ENCODE data around the gene GKAP1. TPM values are rescaled to one million over a fixed set of nuclear protein-coding genes. Genes with fewer than 3 reads are reported as not detected.

Gene GKAP1
- total RNA-seq, 2 experiments from 2014 or later: 3.9 to 4.4 TPM

DNA sequence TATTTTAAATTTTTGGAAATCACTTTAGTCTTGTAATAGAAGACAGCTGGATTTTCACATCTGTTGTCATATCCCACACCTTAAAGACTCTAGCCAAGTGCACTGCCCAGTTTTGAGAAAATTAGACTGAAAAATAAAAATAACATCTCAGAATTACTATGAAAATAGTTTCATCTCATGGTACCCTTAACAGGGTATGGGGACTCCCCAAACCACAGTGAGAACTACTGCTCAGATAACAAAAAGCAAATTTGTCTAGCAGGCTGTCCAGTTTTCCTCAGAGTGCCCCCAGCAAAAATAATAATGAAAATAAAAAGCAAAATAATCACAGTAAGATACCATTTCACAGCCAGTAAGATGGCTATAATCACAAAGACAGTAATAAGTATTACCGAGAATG is 116.3 kb downstream of the GKAP1 start:
- TF ChIP-seq, protein P1, sequence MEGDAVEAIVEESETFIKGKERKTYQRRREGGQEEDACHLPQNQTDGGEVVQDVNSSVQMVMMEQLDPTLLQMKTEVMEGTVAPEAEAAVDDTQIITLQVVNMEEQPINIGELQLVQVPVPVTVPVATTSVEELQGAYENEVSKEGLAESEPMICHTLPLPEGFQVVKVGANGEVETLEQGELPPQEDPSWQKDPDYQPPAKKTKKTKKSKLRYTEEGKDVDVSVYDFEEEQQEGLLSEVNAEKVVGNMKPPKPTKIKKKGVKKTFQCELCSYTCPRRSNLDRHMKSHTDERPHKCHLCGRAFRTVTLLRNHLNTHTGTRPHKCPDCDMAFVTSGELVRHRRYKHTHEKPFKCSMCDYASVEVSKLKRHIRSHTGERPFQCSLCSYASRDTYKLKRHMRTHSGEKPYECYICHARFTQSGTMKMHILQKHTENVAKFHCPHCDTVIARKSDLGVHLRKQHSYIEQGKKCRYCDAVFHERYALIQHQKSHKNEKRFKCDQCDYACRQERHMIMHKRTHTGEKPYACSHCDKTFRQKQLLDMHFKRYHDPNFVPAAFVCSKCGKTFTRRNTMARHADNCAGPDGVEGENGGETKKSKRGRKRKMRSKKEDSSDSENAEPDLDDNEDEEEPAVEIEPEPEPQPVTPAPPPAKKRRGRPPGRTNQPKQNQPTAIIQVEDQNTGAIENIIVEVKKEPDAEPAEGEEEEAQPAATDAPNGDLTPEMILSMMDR (IDR thresholded peaks at IDR 0.05): no peak
- Mint-ChIP-seq H3K27me3 (no peaks in the 10 kb centered on the region), H3K27ac (peak overlapping the region; percentile 61), H3K4me3 (no peak overlapping the region), H3K9me3 (peaks cover 2% of the 10 kb centered on the region), H3K4me1 (ENCODE audit: low read depth) (peaks cover 71% of the 10 kb centered on the region), H3K36me3 (ENCODE audit: low read depth) (peaks cover 36% of the 10 kb centered on the region)
- CTCF ChIA-PET: no interaction called here
- intact Hi-C loops (cut with micrococcal nuclease): loop anchor here (10.0 kb wide), 1 partner anchor 224 kb away; the partner anchor contains the start of gene KIF27
- POLR2A ChIA-PET: interaction anchor here (0.6 kb wide), 1 partner anchor 281 kb away, joined by 3 read pairs; no protein-coding TSS in a partner anchor
- DNase-seq (no peak), ATAC-seq (no peak)

DNA sequence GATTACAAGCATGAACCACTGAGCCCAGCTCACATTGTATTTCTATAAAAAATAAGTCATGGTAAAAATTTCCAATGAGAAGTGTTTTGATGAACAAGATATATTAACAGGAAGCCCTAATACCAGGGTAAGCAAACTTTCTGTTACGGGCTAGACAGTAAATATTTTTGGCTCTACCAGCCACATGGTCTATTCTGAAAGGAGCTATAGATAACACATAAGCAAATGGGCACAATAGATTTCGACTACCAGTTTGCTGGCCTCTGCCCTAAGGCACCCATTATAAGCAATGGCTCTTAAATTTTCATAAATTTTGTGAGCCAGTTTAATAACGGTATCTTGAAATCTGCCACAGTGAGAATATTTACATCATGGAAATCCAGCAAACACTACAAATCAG is 118.0 kb downstream of the GKAP1 start:
- no peaks in the 10 kb centered on the region for H3K27me3 Mint-ChIP-seq

DNA sequence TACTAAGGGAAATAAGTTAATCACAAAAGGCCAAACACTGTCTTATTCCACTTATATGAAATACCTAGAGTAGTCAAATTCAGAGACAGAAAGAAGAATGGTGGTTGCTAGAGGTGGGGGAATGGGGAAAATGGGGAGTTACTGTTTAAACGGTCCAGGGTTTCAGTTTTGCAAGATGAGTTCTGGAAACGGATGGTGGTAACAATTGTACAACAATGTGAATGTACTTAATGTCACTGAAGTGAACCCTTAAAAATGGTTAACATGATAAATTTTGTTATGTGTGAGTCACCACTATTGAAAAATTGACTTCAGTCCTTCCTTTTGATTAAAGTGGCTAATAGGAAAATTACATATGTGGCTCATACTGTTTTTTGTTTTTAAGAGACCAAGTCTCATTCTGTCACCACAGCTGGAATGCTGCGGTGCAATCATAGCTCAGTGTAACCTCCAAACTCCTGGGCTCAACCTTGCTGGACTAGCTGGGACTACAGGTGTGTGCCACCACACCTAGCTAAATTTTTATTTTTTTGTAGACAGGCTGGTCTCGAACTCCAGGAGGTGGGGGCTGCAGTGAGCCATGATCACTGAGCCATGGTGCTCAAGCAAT is 118.5 kb downstream of the GKAP1 start:
- peaks cover 25% of the 10 kb centered on the region for H3K36me3 Mint-ChIP-seq (ENCODE audit: low read depth)
- ATAC-seq (peak; percentile 63), DNase-seq (no peak)
- TF ChIP-seq, protein P1 (IDR thresholded peaks at IDR 0.05): no peak
- peak overlapping the region; percentile 78 for H3K27ac Mint-ChIP-seq
- intact Hi-C loops (cut with micrococcal nuclease): no loop called here
- no peaks in the 10 kb centered on the region for H3K9me3 Mint-ChIP-seq
- ChIA-PET CTCF (interaction anchor here (0.9 to 1.5 kb wide), 3 partner anchors 12 to 50 kb away, joined by 4 to 5 read pairs (median 4); no protein-coding TSS in a partner anchor), POLR2A (interaction anchor here (1.0 kb wide), 1 partner anchor 8 kb away, joined by 4 read pairs; no protein-coding TSS in a partner anchor)
- H3K27me3 Mint-ChIP-seq: no peaks in the 10 kb centered on the region
- no peak overlapping the region for H3K4me3 Mint-ChIP-seq
- peaks cover 64% of the 10 kb centered on the region for H3K4me1 Mint-ChIP-seq (ENCODE audit: low read depth)

More for the DNA sequence above, 118.0 kb downstream of the GKAP1 start:
- TF ChIP-seq, protein P1 (IDR thresholded peaks at IDR 0.05): no peak
- ATAC-seq (no peak), DNase-seq (no peak)
- ChIA-PET POLR2A (interaction anchor here (1.0 kb wide), 1 partner anchor 23 kb away, joined by 3 read pairs; no protein-coding TSS in a partner anchor), CTCF (interaction anchor here (1.4 to 1.5 kb wide), 2 partner anchors 12 to 14 kb away, joined by 4 to 5 read pairs; no protein-coding TSS in a partner anchor)
- H3K27ac Mint-ChIP-seq: peak overlapping the region; percentile 78
- intact Hi-C loops (cut with micrococcal nuclease): loop anchor here (10.0 kb wide), 1 partner anchor 225 kb away; the partner anchor contains the start of gene KIF27
- peaks cover 23% of the 10 kb centered on the region for H3K36me3 Mint-ChIP-seq (ENCODE audit: low read depth)
- no peaks in the 10 kb centered on the region for H3K9me3 Mint-ChIP-seq
- peaks cover 63% of the 10 kb centered on the region for H3K4me1 Mint-ChIP-seq (ENCODE audit: low read depth)
- H3K4me3 Mint-ChIP-seq: no peak overlapping the region

DNA sequence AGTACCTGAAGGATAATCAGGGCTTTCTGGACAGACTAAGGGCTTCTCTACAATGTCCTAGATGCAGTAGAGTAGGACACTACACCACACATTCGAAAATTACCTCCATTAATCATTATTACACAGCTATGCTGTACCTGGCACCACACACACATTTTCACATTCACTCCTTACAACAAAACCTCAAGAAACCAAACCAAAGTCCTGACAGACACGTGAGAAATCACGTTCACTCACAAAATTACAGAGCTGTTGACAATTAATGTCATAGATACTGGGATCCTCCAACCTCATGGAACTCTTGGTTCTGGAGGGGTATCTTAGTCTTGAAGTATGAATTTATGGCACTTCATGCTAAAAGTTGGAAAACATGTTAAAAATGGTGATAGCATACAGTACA is 126.1 kb downstream of the GKAP1 start:
- ChIA-PET CTCF (interaction anchor here (0.6 to 1.5 kb wide), 2 partner anchors 25 to 35 kb away, joined by 3 read pairs; no protein-coding TSS in a partner anchor), POLR2A (interaction anchor here (0.9 to 5.1 kb wide), 3 partner anchors 9 to 68 kb away, joined by 3 to 23 read pairs (median 4); partner anchors contain the start of genes IDNK and UBQLN1)
- no peak overlapping the region for H3K4me3 Mint-ChIP-seq
- H3K4me1 Mint-ChIP-seq (ENCODE audit: low read depth): peaks cover 74% of the 10 kb centered on the region
- peaks cover 20% of the 10 kb centered on the region for H3K36me3 Mint-ChIP-seq (ENCODE audit: low read depth)
- DNase-seq: no peak
- H3K9me3 Mint-ChIP-seq: no peaks in the 10 kb centered on the region
- no peaks in the 10 kb centered on the region for H3K27me3 Mint-ChIP-seq
- TF ChIP-seq, protein P1 (IDR thresholded peaks at IDR 0.05): no peak
- intact Hi-C loops (cut with micrococcal nuclease): no loop called here
- H3K27ac Mint-ChIP-seq: no peak overlapping the region
- ATAC-seq: no peak

Other genes with a start within 250 kb of the GKAP1 start
- gene IDNK, start 194.6 kb downstream of the GKAP1 start, total RNA-seq: 1 to 10 TPM; 3.6 to 4.8 TPM
- 10 to 100 TPM; 80.1 to 92.9 TPM for gene UBQLN1, start 109.8 kb downstream of the GKAP1 start, total RNA-seq
- 1 to 10 TPM; 2.6 to 3.4 TPM for gene KIF27, start 103.7 kb upstream of the GKAP1 start, total RNA-seq
- gene HNRNPK, start 162.4 kb upstream of the GKAP1 start, total RNA-seq: 100 to 1,000 TPM; 761 to 773 TPM
- gene RMI1, start 163.0 kb upstream of the GKAP1 start, total RNA-seq: 10 to 100 TPM; 20.1 to 20.6 TPM